Measurements from ENCODE around the gene LINS1.
A peak's percentile ranks its signal among the peaks of the same experiment; 100 is the strongest.
"Not testable (repeated sequence)": the region's sequence is repeated elsewhere in the genome, so short reads cannot be mapped to it uniquely, and the experiment has no call there.

The LINS1 gene

GRCh38 chr15:100598655-100599054 lies 3.3 kb downstream of the LINS1 start:
- no peak for DNase-seq

- DNase-seq = no peak
These were observed 4.1 kb downstream of the LINS1 start for GRCh38 chr15:100597862-100598261.

GRCh38 chr15:100596792-100597191 lies 5.2 kb downstream of the LINS1 start:
- DNase-seq = no peak

GRCh38 chr15:100595964-100596363 lies 6.0 kb downstream of the LINS1 start:
- no peak for DNase-seq

GRCh38 chr15:100593431-100593830 lies 8.6 kb downstream of the LINS1 start:
- no peak for DNase-seq

GRCh38 chr15:100592898-100593297 lies 9.1 kb downstream of the LINS1 start:
- peak; percentile 54 for DNase-seq

- DNase-seq = no peak
These were observed 10.1 kb downstream of the LINS1 start for GRCh38 chr15:100591835-100592234.

- DNase-seq = not testable (repeated sequence)
These were observed 10.8 kb downstream of the LINS1 start for GRCh38 chr15:100591163-100591562.

GRCh38 chr15:100588638-100589242 lies 13.2 kb downstream of the LINS1 start:
- peak; percentile 2 for DNase-seq

- DNase-seq = no peak
These were observed 21.6 kb downstream of the LINS1 start for GRCh38 chr15:100580414-100580813.

- DNase-seq = no peak
These were observed 28.5 kb downstream of the LINS1 start for GRCh38 chr15:100573526-100573925.

- DNase-seq = peak; percentile 12
These were observed 29.5 kb downstream of the LINS1 start for GRCh38 chr15:100572362-100572983.

GRCh38 chr15:100571592-100572167 lies 30.3 kb downstream of the LINS1 start:
- DNase-seq = no peak

- DNase-seq = no peak
These were observed 31.2 kb downstream of the LINS1 start for GRCh38 chr15:100570735-100571313.

- no peak for DNase-seq
These were observed 31.7 kb downstream of the LINS1 start for GRCh38 chr15:100570275-100570674.

- no peak for DNase-seq
These were observed 32.6 kb downstream of the LINS1 start for GRCh38 chr15:100569391-100569790.

- no peak for DNase-seq
These were observed 34.9 kb downstream of the LINS1 start for GRCh38 chr15:100566850-100567628.

- no peak for DNase-seq
These were observed 36.4 kb downstream of the LINS1 start for GRCh38 chr15:100565591-100565990.

- no peak for DNase-seq
These were observed 41.7 kb downstream of the LINS1 start for GRCh38 chr15:100560323-100560722.

- peak; percentile 55 for DNase-seq
These were observed 42.7 kb downstream of the LINS1 start for GRCh38 chr15:100559330-100559729.

GRCh38 chr15:100558771-100559254 lies 43.2 kb downstream of the LINS1 start:
- no peak for DNase-seq

- no peak for DNase-seq
These were observed 48.5 kb downstream of the LINS1 start for GRCh38 chr15:100553468-100553867.

- no peak for DNase-seq
These were observed 54.0 kb downstream of the LINS1 start for GRCh38 chr15:100547961-100548360.
